ENCODE data around the gene TFCP2.

Gene TFCP2

DNA sequence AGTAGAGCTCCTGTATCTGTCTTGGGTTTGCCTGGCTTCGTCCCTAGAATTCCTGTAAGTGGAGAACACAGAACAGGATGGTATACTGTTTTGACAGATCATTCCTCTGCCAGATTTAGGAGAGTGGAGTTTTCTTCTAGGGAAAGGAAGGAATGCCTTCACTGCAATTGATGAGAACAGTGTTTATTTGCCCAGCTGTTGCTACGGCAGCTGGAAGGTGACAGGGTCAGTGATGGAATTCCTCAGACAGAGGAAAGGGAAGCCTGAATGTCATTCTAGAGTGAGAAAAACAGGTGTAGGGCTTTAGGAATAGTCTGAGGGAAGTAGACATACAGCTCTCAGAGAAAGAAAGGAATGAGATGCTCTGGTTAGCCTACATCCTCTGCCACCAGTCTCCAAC lies 101.3 kb downstream of the TFCP2 start:
- TF ChIP-seq, protein P1, sequence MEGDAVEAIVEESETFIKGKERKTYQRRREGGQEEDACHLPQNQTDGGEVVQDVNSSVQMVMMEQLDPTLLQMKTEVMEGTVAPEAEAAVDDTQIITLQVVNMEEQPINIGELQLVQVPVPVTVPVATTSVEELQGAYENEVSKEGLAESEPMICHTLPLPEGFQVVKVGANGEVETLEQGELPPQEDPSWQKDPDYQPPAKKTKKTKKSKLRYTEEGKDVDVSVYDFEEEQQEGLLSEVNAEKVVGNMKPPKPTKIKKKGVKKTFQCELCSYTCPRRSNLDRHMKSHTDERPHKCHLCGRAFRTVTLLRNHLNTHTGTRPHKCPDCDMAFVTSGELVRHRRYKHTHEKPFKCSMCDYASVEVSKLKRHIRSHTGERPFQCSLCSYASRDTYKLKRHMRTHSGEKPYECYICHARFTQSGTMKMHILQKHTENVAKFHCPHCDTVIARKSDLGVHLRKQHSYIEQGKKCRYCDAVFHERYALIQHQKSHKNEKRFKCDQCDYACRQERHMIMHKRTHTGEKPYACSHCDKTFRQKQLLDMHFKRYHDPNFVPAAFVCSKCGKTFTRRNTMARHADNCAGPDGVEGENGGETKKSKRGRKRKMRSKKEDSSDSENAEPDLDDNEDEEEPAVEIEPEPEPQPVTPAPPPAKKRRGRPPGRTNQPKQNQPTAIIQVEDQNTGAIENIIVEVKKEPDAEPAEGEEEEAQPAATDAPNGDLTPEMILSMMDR (IDR thresholded peaks at IDR 0.05; ENCODE audit: low read depth, low read length): no peak
- H3K4me3 ChIP-seq (ENCODE audit: low read depth, low read length): no peak overlapping the region

DNA sequence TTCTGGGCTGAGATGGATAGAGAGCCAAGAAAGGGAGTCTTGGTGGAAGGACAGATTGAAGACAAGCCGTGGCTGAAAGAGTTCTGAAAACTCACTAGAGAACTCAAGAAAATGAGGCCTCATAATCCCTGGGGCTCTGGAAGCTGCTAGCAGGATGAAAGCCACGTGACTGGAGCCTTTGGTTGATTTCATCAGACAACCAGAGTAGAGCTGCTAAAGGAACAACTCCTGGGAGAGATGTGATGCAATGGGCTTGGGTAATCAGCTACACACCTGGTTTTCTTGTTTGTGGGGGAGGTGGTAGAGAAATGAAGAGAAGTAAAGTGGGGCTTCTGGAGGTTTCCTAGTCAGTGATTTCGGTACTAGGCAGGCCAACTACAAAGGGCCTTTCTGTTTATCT lies 102.9 kb downstream of the TFCP2 start:
- H3K4me3 ChIP-seq (ENCODE audit: low read depth, low read length): no peak overlapping the region
- TF ChIP-seq, protein P1 (IDR thresholded peaks at IDR 0.05; ENCODE audit: low read depth, low read length): no peak

DNA sequence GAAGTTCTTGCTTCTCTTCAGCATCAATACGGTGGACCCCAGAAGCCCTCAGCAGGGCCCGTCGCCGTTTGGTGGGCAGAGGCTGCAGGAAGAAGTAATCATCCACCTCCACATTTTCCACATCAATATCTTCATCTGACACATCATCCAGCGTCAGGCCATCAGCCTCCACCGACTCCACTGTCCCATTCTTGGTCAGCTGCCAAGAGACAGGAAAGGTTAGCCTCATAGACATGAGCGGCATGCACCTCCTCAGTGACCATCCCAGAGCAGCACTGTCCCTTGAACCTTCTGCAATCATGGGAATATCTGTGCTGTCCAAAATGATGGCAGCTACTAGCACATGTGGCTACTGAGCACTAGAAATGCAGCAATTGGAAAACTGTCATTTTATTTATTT lies 105.2 kb downstream of the TFCP2 start:
- no peak overlapping the region for H3K4me3 ChIP-seq (ENCODE audit: low read depth, low read length)
- TF ChIP-seq, protein P1 (IDR thresholded peaks at IDR 0.05; ENCODE audit: low read depth, low read length): no peak

DNA sequence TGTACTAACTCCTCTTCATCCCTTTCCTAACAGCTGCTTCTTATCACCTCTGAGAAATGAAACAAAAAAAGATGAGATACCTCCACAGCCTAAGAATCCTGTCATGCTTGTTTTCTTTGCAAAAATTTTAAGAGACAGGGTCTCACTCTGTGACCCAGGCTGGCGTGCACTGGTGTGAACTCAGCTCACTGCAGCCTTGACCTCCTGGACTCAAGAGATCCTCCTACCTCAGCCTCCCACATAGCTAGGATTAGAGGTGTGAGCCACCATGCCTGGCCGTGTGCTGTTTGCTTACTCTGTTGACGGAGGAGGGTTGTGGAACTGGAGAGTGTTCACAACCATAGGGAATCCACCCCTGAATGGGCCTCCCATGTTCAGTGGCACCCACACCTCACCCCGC lies 105.7 kb downstream of the TFCP2 start:
- H3K4me3 ChIP-seq (ENCODE audit: low read depth, low read length): no peak overlapping the region
- TF ChIP-seq, protein P1 (IDR thresholded peaks at IDR 0.05; ENCODE audit: low read depth, low read length): no peak

DNA sequence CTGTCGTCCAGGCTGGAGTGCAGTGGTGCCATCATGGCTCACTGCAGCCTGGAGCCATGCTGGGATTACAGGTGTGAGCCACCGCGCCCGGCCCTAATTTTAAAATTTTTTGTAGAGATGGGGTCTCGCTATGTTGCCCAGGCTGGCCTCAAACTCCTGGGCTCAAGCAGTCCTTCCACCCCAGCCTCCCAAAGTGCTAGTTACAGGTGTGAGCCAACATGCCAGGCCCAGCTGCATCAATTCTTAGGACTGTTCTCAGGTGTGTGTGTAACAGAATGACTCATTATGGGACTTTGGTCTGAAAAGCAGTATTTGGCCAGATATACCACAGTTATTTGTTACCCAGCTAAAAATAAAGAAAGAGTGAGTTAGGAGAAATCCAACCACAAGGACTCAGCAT lies 107.4 kb downstream of the TFCP2 start:
- no peak overlapping the region for H3K4me3 ChIP-seq (ENCODE audit: low read depth, low read length)
- TF ChIP-seq, protein P1 (IDR thresholded peaks at IDR 0.05; ENCODE audit: low read depth, low read length): no peak

DNA sequence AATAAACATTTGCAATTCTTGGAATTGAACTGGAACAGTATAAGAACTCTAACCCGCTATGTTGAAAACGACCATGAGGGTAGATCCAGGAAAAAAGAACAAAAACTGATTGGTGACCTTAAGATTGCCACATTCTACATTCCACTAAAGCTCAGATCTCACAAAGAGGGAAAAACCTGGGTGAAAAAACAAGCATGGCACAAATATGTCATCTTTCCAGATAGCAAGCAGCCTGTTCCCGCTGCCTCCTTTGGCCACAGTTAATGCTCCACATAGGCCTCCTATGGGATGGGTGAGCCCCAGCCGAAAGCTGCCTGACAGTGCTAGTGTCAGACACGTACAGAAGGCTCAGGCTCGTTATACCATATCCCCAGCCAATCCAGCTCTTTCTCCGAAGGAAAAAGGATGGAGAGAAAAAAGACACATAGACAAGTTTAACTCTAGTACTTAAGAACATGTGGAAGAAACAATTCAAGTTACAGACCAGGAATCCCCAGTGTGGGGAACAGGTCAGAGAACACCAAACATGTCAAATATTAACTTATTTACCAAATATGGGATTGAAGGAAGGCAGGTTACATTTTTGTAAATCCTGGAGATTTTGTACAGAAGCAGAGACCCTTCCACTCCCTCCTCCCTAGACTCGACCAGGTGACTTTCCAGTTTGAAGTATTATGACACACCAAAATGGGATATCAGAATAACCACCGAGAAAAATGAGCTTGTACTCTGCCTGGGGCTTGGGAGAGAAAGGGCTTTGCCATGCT lies 110.1 kb downstream of the TFCP2 start:
- H3K4me3 ChIP-seq (ENCODE audit: low read depth, low read length): no peak overlapping the region
- TF ChIP-seq, protein P1 (IDR thresholded peaks at IDR 0.05; ENCODE audit: low read depth, low read length): no peak

DNA sequence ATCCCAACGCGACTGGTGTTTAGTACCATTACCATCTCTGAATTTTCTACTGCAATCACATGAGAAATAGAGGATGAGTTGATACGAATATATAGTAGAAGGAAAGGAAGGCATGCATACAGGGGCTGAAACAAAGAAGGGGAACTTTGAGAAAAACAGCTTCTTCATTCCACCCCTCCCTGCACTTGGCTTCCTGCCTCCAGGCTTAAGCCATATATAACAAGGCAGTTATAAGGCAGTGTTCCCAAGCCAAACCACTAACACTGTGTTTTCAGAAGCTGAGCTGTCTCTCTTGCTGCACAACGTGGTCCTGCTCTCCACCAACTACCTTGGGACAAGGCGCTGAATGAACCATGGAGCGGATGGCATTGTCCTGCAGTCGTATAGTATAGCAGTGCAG lies 113.8 kb downstream of the TFCP2 start:
- TF ChIP-seq, protein P1 (IDR thresholded peaks at IDR 0.05; ENCODE audit: low read depth, low read length): no peak
- H3K4me3 ChIP-seq (ENCODE audit: low read depth, low read length): no peak overlapping the region

Data from WI38 (cell line).